ENCODE results near the gene KCTD21.

KCTD21 gene

DNA sequence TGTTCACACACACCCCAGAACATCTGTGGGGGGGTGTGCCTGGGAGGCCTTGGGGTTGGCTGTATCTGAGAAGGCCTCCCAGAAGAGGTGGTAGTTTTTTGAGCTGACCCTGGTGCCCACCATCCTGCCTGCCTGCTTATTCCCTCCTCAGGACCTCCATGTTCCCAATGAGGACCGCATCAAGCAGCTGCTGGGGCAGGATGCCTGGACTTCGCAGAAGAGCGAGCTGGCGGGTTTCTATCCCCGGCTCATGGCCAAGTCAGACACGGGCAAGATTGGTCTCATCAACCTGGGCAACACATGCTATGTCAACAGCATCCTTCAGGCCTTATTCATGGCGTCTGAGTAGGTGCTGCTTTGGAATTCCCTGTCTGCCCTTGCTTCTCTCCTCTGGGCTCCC lies 17.3 kb upstream of the KCTD21 start:
- no peaks in the 10 kb centered on the region for H3K27me3 ChIP-seq (ENCODE audit: insufficient read depth, low read length, poor library complexity, severe bottlenecking)
- no peaks in the 10 kb centered on the region for H3K9me2 ChIP-seq (replicated peaks; ENCODE audit: low read depth, low read length)
- no peaks in the 10 kb centered on the region for H3K79me2 ChIP-seq (ENCODE audit: insufficient read depth, low read length)
- H3K4me3 ChIP-seq (ENCODE audit: low read length, poor library complexity, severe bottlenecking), result no peak overlapping the region
- H3K4me2 ChIP-seq (ENCODE audit: low read depth, low read length, poor library complexity, severe bottlenecking), result no peak overlapping the region
- H4K20me1 ChIP-seq (ENCODE audit: insufficient read depth, low read length, poor library complexity, severe bottlenecking), result no peaks in the 10 kb centered on the region
- no peak overlapping the region for H2AFZ ChIP-seq (ENCODE audit: low read length)
- H3F3A ChIP-seq (ENCODE audit: low read depth), result 0 out of 2 replicates have a peak, but pooled peaks cover 4% of the 10 kb centered on the region
- peaks cover 12% of the 10 kb centered on the region; the same call in 1 of the 2 replicates for H3K36me3 ChIP-seq (ENCODE audit: insufficient read depth, low read length)
- peaks cover 26% of the 10 kb centered on the region for H3K4me1 ChIP-seq (ENCODE audit: insufficient read depth, low read length, poor library complexity, severe bottlenecking)
- no peaks in the 10 kb centered on the region for H3K9me3 ChIP-seq (ENCODE audit: insufficient read depth, low read depth, low read length)
- H3K9ac ChIP-seq (ENCODE audit: low read depth, low read length, poor library complexity, severe bottlenecking), result no peak overlapping the region
- no peak for TF ChIP-seq EZH2phosphoT487 (IDR thresholded peaks at IDR 0.05; ENCODE audit: borderline replicate concordance)
- TF ChIP-seq, protein P1, sequence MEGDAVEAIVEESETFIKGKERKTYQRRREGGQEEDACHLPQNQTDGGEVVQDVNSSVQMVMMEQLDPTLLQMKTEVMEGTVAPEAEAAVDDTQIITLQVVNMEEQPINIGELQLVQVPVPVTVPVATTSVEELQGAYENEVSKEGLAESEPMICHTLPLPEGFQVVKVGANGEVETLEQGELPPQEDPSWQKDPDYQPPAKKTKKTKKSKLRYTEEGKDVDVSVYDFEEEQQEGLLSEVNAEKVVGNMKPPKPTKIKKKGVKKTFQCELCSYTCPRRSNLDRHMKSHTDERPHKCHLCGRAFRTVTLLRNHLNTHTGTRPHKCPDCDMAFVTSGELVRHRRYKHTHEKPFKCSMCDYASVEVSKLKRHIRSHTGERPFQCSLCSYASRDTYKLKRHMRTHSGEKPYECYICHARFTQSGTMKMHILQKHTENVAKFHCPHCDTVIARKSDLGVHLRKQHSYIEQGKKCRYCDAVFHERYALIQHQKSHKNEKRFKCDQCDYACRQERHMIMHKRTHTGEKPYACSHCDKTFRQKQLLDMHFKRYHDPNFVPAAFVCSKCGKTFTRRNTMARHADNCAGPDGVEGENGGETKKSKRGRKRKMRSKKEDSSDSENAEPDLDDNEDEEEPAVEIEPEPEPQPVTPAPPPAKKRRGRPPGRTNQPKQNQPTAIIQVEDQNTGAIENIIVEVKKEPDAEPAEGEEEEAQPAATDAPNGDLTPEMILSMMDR (conservative IDR thresholded peaks at IDR 0.05; ENCODE audit: low read length), result no peak

DNA sequence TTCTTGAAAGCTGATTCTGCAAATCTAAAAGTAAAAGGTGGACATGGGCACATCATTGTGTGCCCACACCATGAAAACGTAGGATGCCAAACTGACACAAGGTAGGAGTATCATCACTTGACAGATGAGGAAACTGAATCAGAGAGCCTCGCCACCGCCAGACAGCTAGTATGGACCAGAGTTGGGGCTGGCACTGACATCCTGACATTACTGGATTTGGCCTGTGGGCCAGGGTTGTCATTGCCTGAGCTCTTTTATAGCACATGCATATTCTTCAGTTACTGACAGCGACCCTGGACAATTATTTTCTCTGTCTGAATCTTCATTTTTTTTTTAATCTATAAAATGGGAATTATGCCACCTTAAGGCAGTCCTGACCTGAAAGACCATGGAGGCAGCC lies 16.8 kb upstream of the KCTD21 start:
- H3F3A ChIP-seq (ENCODE audit: low read depth), result 0 out of 2 replicates have a peak, but pooled peaks cover 4% of the 10 kb centered on the region
- no peaks in the 10 kb centered on the region for H3K9me2 ChIP-seq (replicated peaks; ENCODE audit: low read depth, low read length)
- H4K20me1 ChIP-seq (ENCODE audit: insufficient read depth, low read length, poor library complexity, severe bottlenecking), result no peaks in the 10 kb centered on the region

DNA sequence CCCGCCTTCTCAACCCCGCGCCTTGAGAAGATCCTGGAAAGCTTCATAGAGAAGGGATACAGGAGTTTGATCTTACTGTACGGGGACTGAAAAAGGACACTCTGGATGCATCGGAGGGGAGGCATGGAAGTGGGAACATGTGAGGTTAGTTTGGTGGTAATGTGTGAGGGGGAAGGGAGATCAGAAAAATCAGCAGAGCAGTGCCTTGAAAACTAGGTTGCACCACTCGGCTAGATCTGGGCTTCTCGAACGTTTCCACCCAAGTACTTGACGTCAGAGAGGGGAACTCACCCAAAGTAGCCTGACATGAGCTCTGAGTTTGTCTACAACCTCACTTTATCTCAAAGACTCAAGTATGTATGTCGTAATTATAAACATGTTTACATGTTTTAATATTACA lies 14.8 kb upstream of the KCTD21 start:
- Histone ChIP-seq H3K9me3 (ENCODE audit: insufficient read depth, low read depth, low read length) (no peaks in the 10 kb centered on the region), H4K20me1 (ENCODE audit: insufficient read depth, low read length, poor library complexity, severe bottlenecking) (no peaks in the 10 kb centered on the region), H2AFZ (ENCODE audit: low read length) (0 out of 2 replicates have a peak overlapping the region, but pooled peaks have one; percentile 34), H3K9ac (ENCODE audit: low read depth, low read length, poor library complexity, severe bottlenecking) (peak overlapping the region; percentile 50), H3K9me2 (replicated peaks; ENCODE audit: low read depth, low read length) (no peaks in the 10 kb centered on the region), H3K36me3 (ENCODE audit: insufficient read depth, low read length) (peaks cover 1% of the 10 kb centered on the region; the same call in 1 of the 2 replicates), H3K79me2 (ENCODE audit: insufficient read depth, low read length) (no peaks in the 10 kb centered on the region), H3K4me1 (ENCODE audit: insufficient read depth, low read length, poor library complexity, severe bottlenecking) (peaks cover 29% of the 10 kb centered on the region), H3F3A (ENCODE audit: low read depth) (0 out of 2 replicates have a peak, but pooled peaks cover 4% of the 10 kb centered on the region), H3K4me2 (ENCODE audit: low read depth, low read length, poor library complexity, severe bottlenecking) (peak overlapping the region; percentile 79), H3K4me3 (ENCODE audit: low read length, poor library complexity, severe bottlenecking) (peak overlapping the region; percentile 64), H3K27me3 (ENCODE audit: insufficient read depth, low read length, poor library complexity, severe bottlenecking) (no peaks in the 10 kb centered on the region)
- TF ChIP-seq, protein P1 (conservative IDR thresholded peaks at IDR 0.05; ENCODE audit: low read length), result no peak
- no peak for TF ChIP-seq EZH2phosphoT487 (IDR thresholded peaks at IDR 0.05; ENCODE audit: borderline replicate concordance)

More for the DNA sequence above, 16.8 kb upstream of the KCTD21 start:
- Histone ChIP-seq H3K4me1 (ENCODE audit: insufficient read depth, low read length, poor library complexity, severe bottlenecking) (peaks cover 29% of the 10 kb centered on the region), H3K36me3 (ENCODE audit: insufficient read depth, low read length) (peaks cover 8% of the 10 kb centered on the region; the same call in 1 of the 2 replicates), H3K4me2 (ENCODE audit: low read depth, low read length, poor library complexity, severe bottlenecking) (no peak overlapping the region), H3K9me3 (ENCODE audit: insufficient read depth, low read depth, low read length) (no peaks in the 10 kb centered on the region), H2AFZ (ENCODE audit: low read length) (no peak overlapping the region), H3K27me3 (ENCODE audit: insufficient read depth, low read length, poor library complexity, severe bottlenecking) (no peaks in the 10 kb centered on the region), H3K79me2 (ENCODE audit: insufficient read depth, low read length) (no peaks in the 10 kb centered on the region), H3K4me3 (ENCODE audit: low read length, poor library complexity, severe bottlenecking) (no peak overlapping the region), H3K9ac (ENCODE audit: low read depth, low read length, poor library complexity, severe bottlenecking) (no peak overlapping the region)
- TF ChIP-seq, protein P1 (conservative IDR thresholded peaks at IDR 0.05; ENCODE audit: low read length), result no peak
- TF ChIP-seq EZH2phosphoT487 (IDR thresholded peaks at IDR 0.05; ENCODE audit: borderline replicate concordance), result no peak

All from Loucy (cell line).